IPS-18a (cell line): Measurements from ENCODE around the gene PCDHA7.
"Not testable (repeated sequence)": the region's sequence is repeated elsewhere in the genome, so short reads cannot be mapped to it uniquely, and the experiment has no call there.

Source experiments
- H3K27ac ChIP-seq: one replicate; pipeline ENCODE4 v1.5.1; 2013; ENCODE audit warnings: low read length
- H3K27me3 ChIP-seq: one replicate; pipeline ENCODE4 v1.6.1; 2013; ENCODE audit warnings: mild to moderate bottlenecking, low read length; ENCODE audit not compliant: control insufficient read depth, insufficient read depth
- H3K36me3 ChIP-seq: one replicate; pipeline ENCODE4 v1.6.1; 2013; ENCODE audit warnings: low read depth, low read length; ENCODE audit not compliant: control insufficient read depth
- H3K4me1 ChIP-seq: one replicate; pipeline ENCODE4 v1.6.1; 2013; ENCODE audit warnings: low read depth, low read length; ENCODE audit not compliant: control insufficient read depth
- H3K4me3 ChIP-seq: one replicate; pipeline ENCODE4 v1.5.1; 2013; ENCODE audit warnings: low read length
- H3K9ac ChIP-seq: one replicate; pipeline ENCODE4 v1.6.1; 2013; ENCODE audit warnings: mild to moderate bottlenecking, low read length, moderate library complexity
- H3K9me3 ChIP-seq: one replicate; pipeline ENCODE4 v1.6.1; 2013; ENCODE audit warnings: low read depth, low read length; ENCODE audit not compliant: control insufficient read depth

Gene PCDHA7

GRCh38 chr5:140833993-140834392 lies at the start of gene PCDHA7:
Gene PCDHA7, plus strand, starts transcription at chr5:140834269. Its CDS starts 115 bp downstream, at chr5:140834384.
- no peaks in the 10 kb centered on the region for H3K27me3 ChIP-seq
- H3K27ac ChIP-seq = no peak within 1 kb of the TSS
- no peak within 1 kb of the TSS for H3K9ac ChIP-seq
- peaks cover 6% of the 10 kb centered on the region for H3K9me3 ChIP-seq
- H3K4me1 ChIP-seq = no peaks in the 10 kb centered on the region
- H3K36me3 ChIP-seq = no peaks in the 10 kb centered on the region
- H3K4me3 ChIP-seq = no peak within 1 kb of the TSS

- no peak within 1 kb of the TSS for H3K9ac ChIP-seq
- no peak within 1 kb of the TSS for H3K27ac ChIP-seq
- H3K4me3 ChIP-seq = no peak within 1 kb of the TSS
- H3K9me3 ChIP-seq = peaks cover 31% of the 10 kb centered on the region
- H3K27me3 ChIP-seq = no peaks in the 10 kb centered on the region
- no peaks in the 10 kb centered on the region for H3K36me3 ChIP-seq
- no peaks in the 10 kb centered on the region for H3K4me1 ChIP-seq
Observed at GRCh38 chr5:140785905-140786686, 48.0 kb upstream of the PCDHA7 start, which contains the start of gene PCDHA1. Gene PCDHA1, plus strand, starts transcription at chr5:140786140.

GRCh38 chr5:140787422-140787821 lies 46.6 kb upstream of the PCDHA7 start:
- H3K36me3 ChIP-seq, H3K27me3 ChIP-seq, H3K4me3 ChIP-seq, H3K27ac ChIP-seq, H3K4me1 ChIP-seq, H3K9ac ChIP-seq: not testable (repeated sequence)
- H3K9me3 ChIP-seq = peaks cover 27% of the 10 kb centered on the region

- H3K27ac ChIP-seq, H3K4me3 ChIP-seq, H3K27me3 ChIP-seq, H3K9ac ChIP-seq, H3K36me3 ChIP-seq, H3K4me1 ChIP-seq: not testable (repeated sequence)
- peaks cover 32% of the 10 kb centered on the region for H3K9me3 ChIP-seq
Observed at GRCh38 chr5:140787849-140788504, 46.1 kb upstream of the PCDHA7 start.

- Histone ChIP-seq H3K4me1 (no peaks in the 10 kb centered on the region), H3K27ac (no peak overlapping the region), H3K4me3 (no peak overlapping the region), H3K9ac (no peak overlapping the region), H3K27me3 (no peaks in the 10 kb centered on the region), H3K36me3 (no peaks in the 10 kb centered on the region), H3K9me3 (peaks cover 36% of the 10 kb centered on the region)
Observed at GRCh38 chr5:140791089-140791488, 43.0 kb upstream of the PCDHA7 start.

GRCh38 chr5:140794595-140795258 lies 39.3 kb upstream of the PCDHA7 start, which contains the start of gene PCDHA2:
Gene PCDHA2, plus strand, starts transcription at chr5:140794852.
- H3K9me3 ChIP-seq = peaks cover 23% of the 10 kb centered on the region
- H3K36me3 ChIP-seq = no peaks in the 10 kb centered on the region
- H3K27ac ChIP-seq = no peak within 1 kb of the TSS
- H3K4me3 ChIP-seq = no peak within 1 kb of the TSS
- H3K4me1 ChIP-seq = no peaks in the 10 kb centered on the region
- no peaks in the 10 kb centered on the region for H3K27me3 ChIP-seq
- no peak within 1 kb of the TSS for H3K9ac ChIP-seq

GRCh38 chr5:140795259-140795641 lies 38.8 kb upstream of the PCDHA7 start:
- H3K4me3 ChIP-seq = no peak overlapping the region
- H3K9me3 ChIP-seq = peaks cover 23% of the 10 kb centered on the region
- no peak overlapping the region for H3K9ac ChIP-seq
- H3K27ac ChIP-seq = no peak overlapping the region
- no peaks in the 10 kb centered on the region for H3K4me1 ChIP-seq
- no peaks in the 10 kb centered on the region for H3K36me3 ChIP-seq
- H3K27me3 ChIP-seq = no peaks in the 10 kb centered on the region

- H3K27me3 ChIP-seq = not testable (repeated sequence)
- H3K9me3 ChIP-seq = peaks cover 28% of the 10 kb centered on the region
Observed at GRCh38 chr5:140796072-140796717, 37.9 kb upstream of the PCDHA7 start.

GRCh38 chr5:140796718-140797095 lies 37.4 kb upstream of the PCDHA7 start:
- Histone ChIP-seq H3K4me3 (no peak overlapping the region), H3K9me3 (peaks cover 28% of the 10 kb centered on the region), H3K27ac (no peak overlapping the region), H3K9ac (no peak overlapping the region), H3K36me3 (no peaks in the 10 kb centered on the region), H3K4me1 (no peaks in the 10 kb centered on the region), H3K27me3 (no peaks in the 10 kb centered on the region)

More at GRCh38 chr5:140796072-140796717, 37.9 kb upstream of the PCDHA7 start:
- H3K36me3 ChIP-seq, H3K4me1 ChIP-seq, H3K9ac ChIP-seq, H3K4me3 ChIP-seq, H3K27ac ChIP-seq: not testable (repeated sequence)

- Histone ChIP-seq H3K4me3 (no peak within 1 kb of the TSS), H3K4me1 (peaks cover under 1% of the 10 kb centered on the region), H3K9ac (no peak within 1 kb of the TSS)
Observed at GRCh38 chr5:140800816-140801493, 33.1 kb upstream of the PCDHA7 start, which contains the start of gene PCDHA3. Gene PCDHA3, plus strand, starts transcription at chr5:140801057.

GRCh38 chr5:140801494-140801841 lies 32.6 kb upstream of the PCDHA7 start:
- Histone ChIP-seq H3K27ac (no peak overlapping the region), H3K27me3 (no peaks in the 10 kb centered on the region), H3K9me3 (peaks cover 13% of the 10 kb centered on the region), H3K4me3 (no peak overlapping the region), H3K4me1 (peaks cover 5% of the 10 kb centered on the region), H3K36me3 (no peaks in the 10 kb centered on the region), H3K9ac (no peak overlapping the region)

More at GRCh38 chr5:140800816-140801493, 33.1 kb upstream of the PCDHA7 start, which contains the start of gene PCDHA3:
- Histone ChIP-seq H3K27me3 (no peaks in the 10 kb centered on the region), H3K27ac (no peak within 1 kb of the TSS), H3K9me3 (peaks cover 13% of the 10 kb centered on the region), H3K36me3 (no peaks in the 10 kb centered on the region)
